HEK293T (cell line): ENCODE results near the gene INTS15.

Experiments
- BHLHE40 ChIP-seq: fragments of 450-650 bp; IDR thresholded peaks from 2 replicates; pipeline ENCODE4 v1.6.1; 2016; ENCODE audit warnings: mild to moderate bottlenecking, moderate library complexity, borderline replicate concordance
- CTBP1 ChIP-seq: fragments of 450-650 bp; IDR thresholded peaks from 2 replicates; pipeline ENCODE4 v1.6.1; 2016; ENCODE audit warnings: borderline replicate concordance
- FOXA1 ChIP-seq: fragments of 450-650 bp; IDR thresholded peaks from 2 replicates; pipeline ENCODE4 v1.6.1; 2016; ENCODE audit warnings: mild to moderate bottlenecking
- FOXK2 ChIP-seq: fragments of 450-650 bp; IDR thresholded peaks from 2 replicates; pipeline ENCODE4 v1.6.1; 2016; ENCODE audit warnings: mild to moderate bottlenecking
- HDGF ChIP-seq: fragments of 450-650 bp; IDR thresholded peaks from 2 replicates; pipeline ENCODE4 v1.6.1; 2017; ENCODE audit warnings: antibody characterized with exemption, borderline replicate concordance
- NFRKB ChIP-seq: fragments of 450-650 bp; IDR thresholded peaks from 2 replicates; pipeline ENCODE4 v1.6.1; 2016; ENCODE audit warnings: mild to moderate bottlenecking, moderate library complexity
- PKNOX1 ChIP-seq: fragments of 450-650 bp; IDR thresholded peaks from 2 replicates; pipeline ENCODE4 v1.6.1; 2016
- SP1 ChIP-seq: fragments of 450-650 bp; IDR thresholded peaks from 2 replicates; pipeline ENCODE4 v1.6.1; 2017
- SUZ12 ChIP-seq: fragments of 450-650 bp; IDR thresholded peaks from 2 replicates; pipeline ENCODE4 v1.6.1; 2016; ENCODE audit warnings: mild to moderate bottlenecking

DNA sequence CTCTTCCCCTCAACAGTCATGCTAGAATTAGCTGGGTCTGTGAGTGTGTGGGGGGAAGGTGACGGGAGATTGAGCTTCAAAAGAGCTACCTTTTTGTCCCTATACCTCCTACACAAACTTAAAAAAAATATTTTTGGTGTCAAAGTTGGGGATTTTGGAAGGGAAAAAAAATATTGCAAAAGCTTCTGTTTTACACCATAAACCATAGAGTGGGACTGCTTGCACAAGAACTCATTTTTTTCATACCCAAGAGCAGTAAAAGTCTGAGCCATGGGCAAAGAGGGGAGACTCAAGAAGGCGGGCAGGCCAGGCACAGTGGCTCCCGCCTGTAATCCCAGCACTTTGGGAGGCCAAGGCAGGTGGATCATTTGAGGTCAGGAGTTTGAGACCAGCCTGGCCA lies 21.9 kb upstream of the INTS15 start:
- no peak for TF ChIP-seq CTBP1
- TF ChIP-seq BHLHE40 = no peak
- TF ChIP-seq SUZ12 = no peak
- TF ChIP-seq FOXK2 = no peak
- TF ChIP-seq FOXA1 = no peak
- no peak for TF ChIP-seq NFRKB
- TF ChIP-seq SP1 = no peak
- no peak for TF ChIP-seq PKNOX1
- no peak for TF ChIP-seq HDGF
